A673 (cell line): ENCODE results near the gene LUC7L2. TPM values are rescaled to one million over a fixed set of nuclear protein-coding genes. Genes with fewer than 3 reads are reported as not detected.

Source experiments
- BruUV-seq: library from RNA; stranded (reverse); fragments of 400-500 nt; replicated peaks from 2 replicates; lab custom pipeline; 2021; lab: Mats Ljungman, UMichigan
- CTCF ChIA-PET: fragments of 300-600 bp; sonication (Branson Sonifier 250); formaldehyde crosslinking; loops from one replicate; lab custom pipeline; 2022; ENCODE audit warnings: antibody characterized with exemption; lab: Charles Lee
- POLR2A ChIA-PET: fragments of 300-600 bp; sonication (Branson Sonifier 250); formaldehyde crosslinking; loops from one replicate; lab custom pipeline; 2022; ENCODE audit warnings: antibody characterized with exemption; ENCODE audit not compliant: low non-redundant PET; lab: Charles Lee
- DNase-seq: peaks from one replicate; pipeline ENCODE4 v3.0.0-alpha.2; 2015; ENCODE audit warnings: low spot score
- H3K27ac ChIP-seq: fragments of 200-600 bp; sonication (generic); 2 replicates; pipeline ENCODE4 v1.5.1; 2016; ENCODE audit warnings: mixed run types, low read depth, mild to moderate bottlenecking, mixed read lengths, antibody characterized with exemption, low read length; ENCODE audit not compliant: poor library complexity, severe bottlenecking
- H3K27me3 ChIP-seq: fragments of 200-600 bp; sonication (generic); replicated peaks from 2 replicates; pipeline ENCODE4 v1.6.1; 2017; ENCODE audit warnings: mixed run types, low read depth, mild to moderate bottlenecking, mixed read lengths, antibody characterized with exemption, low read length; ENCODE audit not compliant: insufficient read depth, poor library complexity
- H3K36me3 ChIP-seq: fragments of 200-600 bp; sonication (generic); 2 replicates; pipeline ENCODE4 v1.6.1; 2016; ENCODE audit warnings: mixed run types, mild to moderate bottlenecking, mixed read lengths, antibody characterized with exemption, low read length; ENCODE audit not compliant: insufficient read depth, poor library complexity, severe bottlenecking
- H3K4me1 ChIP-seq: fragments of 200-600 bp; sonication (generic); 2 replicates; pipeline ENCODE4 v1.6.1; 2017; ENCODE audit warnings: mixed run types, mild to moderate bottlenecking, mixed read lengths, antibody characterized with exemption, low read length; ENCODE audit not compliant: insufficient read depth, poor library complexity, severe bottlenecking
- H3K4me3 ChIP-seq: fragments of 200-600 bp; sonication (generic); 2 replicates; pipeline ENCODE4 v1.5.1; 2016; ENCODE audit warnings: low read depth, mixed run types, mild to moderate bottlenecking, mixed read lengths, low read length; ENCODE audit not compliant: poor library complexity, severe bottlenecking
- H3K9me3 ChIP-seq: fragments of 200-600 bp; sonication (generic); 2 replicates; pipeline ENCODE4 v1.6.1; 2016; ENCODE audit warnings: mixed run types, low read depth, mild to moderate bottlenecking, mixed read lengths, antibody characterized with exemption, low read length; ENCODE audit not compliant: poor library complexity, severe bottlenecking
- CTCF ChIP-seq: fragments of 300-800, 200-600 bp; sonication (generic); conservative IDR thresholded peaks from 2 replicates; pipeline ENCODE4 v1.5.1; 2017; ENCODE audit warnings: low read depth, mild to moderate bottlenecking, antibody characterized with exemption, low read length, moderate library complexity, mixed read lengths
- EZH2 ChIP-seq: fragments of 200-600 bp; sonication (generic); IDR thresholded peaks from 2 replicates; pipeline ENCODE4 v1.6.1; 2017; ENCODE audit warnings: borderline replicate concordance, low read depth, mild to moderate bottlenecking, mixed read lengths, antibody characterized with exemption, low read length; ENCODE audit not compliant: poor library complexity, severe bottlenecking
- intact Hi-C: fragments of 100-400 bp; cut with micrococcal nuclease; formaldehyde crosslinking; loops from one replicate; pipeline ENCODE4 v1.10.0; 2022; ENCODE audit not compliant: unreplicated experiment
- total RNA-seq: library from RNA; stranded (reverse); gene quantifications from 2 replicates; pipeline ENCODE4 v1.2.3, GENCODE V29; 2021

Gene LUC7L2
- total RNA-seq, 1 experiment from 2014 or later = 107 TPM

- TF ChIP-seq EZH2 (no peak), CTCF (no peak)
- no TSS peak for BruUV-seq
- intact Hi-C loops = no loop called here
- no peak overlapping the region for H3K4me3 ChIP-seq
- H3K27me3 ChIP-seq = no peaks in the 10 kb centered on the region
- CTCF ChIA-PET = no interaction called here
- POLR2A ChIA-PET = no interaction called here
- peaks cover 79% of the 10 kb centered on the region for H3K36me3 ChIP-seq
- DNase-seq = no peak
- no peak overlapping the region for H3K27ac ChIP-seq
- H3K9me3 ChIP-seq = no peaks in the 10 kb centered on the region
- no peaks in the 10 kb centered on the region for H3K4me1 ChIP-seq
These were observed 57.8 kb downstream of the LUC7L2 start for GRCh38 chr7:139417478-139417877.

GRCh38 chr7:139421123-139421522, 61.4 kb downstream of the LUC7L2 start:
- DNase-seq = no peak
- CTCF ChIA-PET = no interaction called here
- TF ChIP-seq CTCF = no peak
- TF ChIP-seq EZH2 = no peak
- no TSS peak for BruUV-seq
- Histone ChIP-seq H3K27ac (no peak overlapping the region), H3K4me1 (no peaks in the 10 kb centered on the region), H3K36me3 (peaks cover 55% of the 10 kb centered on the region), H3K4me3 (no peak overlapping the region), H3K27me3 (no peaks in the 10 kb centered on the region), H3K9me3 (no peaks in the 10 kb centered on the region)
- POLR2A ChIA-PET = no interaction called here
- intact Hi-C loops = no loop called here

- Histone ChIP-seq H3K36me3 (peaks cover 47% of the 10 kb centered on the region), H3K27me3 (no peaks in the 10 kb centered on the region), H3K4me3 (no peak overlapping the region), H3K9me3 (no peaks in the 10 kb centered on the region), H3K4me1 (no peaks in the 10 kb centered on the region), H3K27ac (no peak overlapping the region)
- ChIA-PET POLR2A (no interaction called here), CTCF (no interaction called here)
- no peak for DNase-seq
- BruUV-seq = no TSS peak
- no peak for TF ChIP-seq CTCF
- TF ChIP-seq EZH2 = no peak
- intact Hi-C loops = no loop called here
These were observed 62.4 kb downstream of the LUC7L2 start for GRCh38 chr7:139422126-139422525.
